Psoas muscle (tissue), 8 donors: Measurements from ENCODE around the gene BNC2. TPM values are rescaled to one million over a fixed set of nuclear protein-coding genes. Genes with fewer than 3 reads are reported as not detected.

Experiments used
- ATAC-seq, 4 donors: fragments of 200-7000 bp; cut with Tn5 transposase; one replicate each; pipeline ENCODE4 v1.9.1; 2020; ENCODE audit warnings: moderate library complexity in 3 of 4, mild to moderate bottlenecking in 2 of 4
- DNase-seq, 2 donors: peaks; one replicate each; pipeline ENCODE4 v3.0.0-alpha.2; 2020
- H3K27ac ChIP-seq: fragments of 200-600 bp; one replicate; pipeline ENCODE4 v1.8.0; 2022
- H3K27me3 ChIP-seq, 3 donors: fragments of 200-600 bp in 1 of 3; one replicate each; pipeline versions ENCODE4 v1.6.1 to v1.8.0; 2013 to 2022; ENCODE audit warnings: low read length in 2 of 3, mild to moderate bottlenecking in 2 of 3, moderate library complexity in 1 of 3; ENCODE audit not compliant: insufficient read depth in 3 of 3
- H3K36me3 ChIP-seq, 2 donors: fragments of 200-600 bp in 1 of 2; one replicate each; pipeline versions ENCODE4 v1.6.1 to v1.8.0; 2013 to 2022; ENCODE audit warnings: low read depth in 1 of 2, mild to moderate bottlenecking in 1 of 2, moderate library complexity in 1 of 2; ENCODE audit not compliant: insufficient read depth in 1 of 2
- H3K4me1 ChIP-seq: fragments of 200-600 bp; one replicate; pipeline ENCODE4 v1.8.0; 2022
- H3K4me3 ChIP-seq: fragments of 200-600 bp; one replicate; pipeline ENCODE4 v1.8.0; 2022; ENCODE audit warnings: mild to moderate bottlenecking
- H3K9me3 ChIP-seq: fragments of 200-600 bp; one replicate; pipeline ENCODE4 v1.8.0; 2022
- WGBS, 3 donors: extraction: QIAGEN DNeasy Blood & Tissue Kit; methylation state at CpG; one replicate each; pipeline versions ENCODE4 v1.1.6 to v1.1.7; 2013; 5-methylcytosine and 5-hydroxymethylcytosine counted together
- intact Hi-C, 2 donors: fragments of 100-400 bp; cut with DNase I; formaldehyde crosslinking; loops; one replicate each; pipeline versions ENCODE4 v1.11.0 to v1.14.2; 2022
- polyA plus RNA-seq, 3 donors: library from polyadenylated mRNA; stranded (reverse); fragments of 200-250 nt; gene quantifications; one replicate each; pipeline ENCODE4 v1.2.3, GENCODE V29; 2013
- total RNA-seq, 4 donors: library from RNA; stranded (reverse); fragmentation: NEBNext Ultra II Directional in 2 of 4; extraction: Animal tissue kit (Norgen Biotek cat#: 25700) in 2 of 4; gene quantifications; one replicate each; pipeline versions ENCODE4 v1.2.1 to v1.2.4, GENCODE V29; 2021 to 2023
- TF ChIP-seq, protein P1 (sequence below): fragments of 200-600 bp; IDR thresholded peaks from one replicate; pipeline ENCODE4 v1.8.0; 2022; ENCODE audit warnings: antibody characterized with exemption
- donor health status: healthy with polysubstance abuse.
- donor health status: DM: no; HTN: no; CAD: no; lungs with moderate emphysema.
- donor health status: Bipolar disorder and iron deficiency.
- donor health status: healthy.
- donor health status: DM: yes; HTN: yes; CAD: no.
- donor health status: DM: no; HTN: no; CAD: no.
- donor health status: DM: no; HTN: no; CAD: no.
- donor health status: DM: yes; HTN: yes; CAD: no.

BNC2 gene
- total and polyA plus RNA-seq, 7 donors, result 1.3 to 168 (median 44.1) TPM

DNA sequence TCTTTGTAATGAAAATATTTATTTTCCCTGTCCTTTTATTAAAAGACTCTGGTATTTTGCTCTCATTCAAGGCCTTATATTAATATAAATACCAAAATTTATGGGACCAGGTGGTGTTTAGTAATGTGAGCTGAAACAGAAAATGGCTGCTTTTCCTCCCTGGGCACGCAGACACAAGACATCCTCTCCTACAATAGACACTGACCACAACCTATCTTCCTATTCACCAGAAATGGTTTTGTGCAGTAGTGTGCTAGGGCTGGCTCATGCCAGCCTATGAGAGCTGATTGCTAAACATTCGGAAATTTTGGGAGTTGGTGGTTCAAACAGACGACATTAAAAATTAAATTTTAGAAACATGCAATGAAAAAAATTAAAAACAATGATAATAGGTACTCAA, 338.2 kb downstream of the BNC2 start:
- peaks cover 10% of the 10 kb centered on the region for H3K4me1 ChIP-seq
- no peaks in the 10 kb centered on the region for H3K9me3 ChIP-seq
- H3K27me3 ChIP-seq, result no peaks in the 10 kb centered on the region
- 77 to 86% (median 84%) methylated on average over 3 of the region's 3 CpGs for WGBS, 3 donors
- intact Hi-C loops, result loop anchor here in 1 of 2 donors (5.0 kb wide), 1 partner anchor 195 kb away; no protein-coding TSS in a partner anchor
- TF ChIP-seq, protein P1, sequence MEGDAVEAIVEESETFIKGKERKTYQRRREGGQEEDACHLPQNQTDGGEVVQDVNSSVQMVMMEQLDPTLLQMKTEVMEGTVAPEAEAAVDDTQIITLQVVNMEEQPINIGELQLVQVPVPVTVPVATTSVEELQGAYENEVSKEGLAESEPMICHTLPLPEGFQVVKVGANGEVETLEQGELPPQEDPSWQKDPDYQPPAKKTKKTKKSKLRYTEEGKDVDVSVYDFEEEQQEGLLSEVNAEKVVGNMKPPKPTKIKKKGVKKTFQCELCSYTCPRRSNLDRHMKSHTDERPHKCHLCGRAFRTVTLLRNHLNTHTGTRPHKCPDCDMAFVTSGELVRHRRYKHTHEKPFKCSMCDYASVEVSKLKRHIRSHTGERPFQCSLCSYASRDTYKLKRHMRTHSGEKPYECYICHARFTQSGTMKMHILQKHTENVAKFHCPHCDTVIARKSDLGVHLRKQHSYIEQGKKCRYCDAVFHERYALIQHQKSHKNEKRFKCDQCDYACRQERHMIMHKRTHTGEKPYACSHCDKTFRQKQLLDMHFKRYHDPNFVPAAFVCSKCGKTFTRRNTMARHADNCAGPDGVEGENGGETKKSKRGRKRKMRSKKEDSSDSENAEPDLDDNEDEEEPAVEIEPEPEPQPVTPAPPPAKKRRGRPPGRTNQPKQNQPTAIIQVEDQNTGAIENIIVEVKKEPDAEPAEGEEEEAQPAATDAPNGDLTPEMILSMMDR, result no peak
- ATAC-seq (peak in 1 of 4 donors; percentile 45), DNase-seq (no peak)
- H3K27ac ChIP-seq, result peak overlapping the region; percentile 70
- H3K4me3 ChIP-seq, result no peak overlapping the region
- H3K36me3 ChIP-seq, result no peaks in the 10 kb centered on the region

DNA sequence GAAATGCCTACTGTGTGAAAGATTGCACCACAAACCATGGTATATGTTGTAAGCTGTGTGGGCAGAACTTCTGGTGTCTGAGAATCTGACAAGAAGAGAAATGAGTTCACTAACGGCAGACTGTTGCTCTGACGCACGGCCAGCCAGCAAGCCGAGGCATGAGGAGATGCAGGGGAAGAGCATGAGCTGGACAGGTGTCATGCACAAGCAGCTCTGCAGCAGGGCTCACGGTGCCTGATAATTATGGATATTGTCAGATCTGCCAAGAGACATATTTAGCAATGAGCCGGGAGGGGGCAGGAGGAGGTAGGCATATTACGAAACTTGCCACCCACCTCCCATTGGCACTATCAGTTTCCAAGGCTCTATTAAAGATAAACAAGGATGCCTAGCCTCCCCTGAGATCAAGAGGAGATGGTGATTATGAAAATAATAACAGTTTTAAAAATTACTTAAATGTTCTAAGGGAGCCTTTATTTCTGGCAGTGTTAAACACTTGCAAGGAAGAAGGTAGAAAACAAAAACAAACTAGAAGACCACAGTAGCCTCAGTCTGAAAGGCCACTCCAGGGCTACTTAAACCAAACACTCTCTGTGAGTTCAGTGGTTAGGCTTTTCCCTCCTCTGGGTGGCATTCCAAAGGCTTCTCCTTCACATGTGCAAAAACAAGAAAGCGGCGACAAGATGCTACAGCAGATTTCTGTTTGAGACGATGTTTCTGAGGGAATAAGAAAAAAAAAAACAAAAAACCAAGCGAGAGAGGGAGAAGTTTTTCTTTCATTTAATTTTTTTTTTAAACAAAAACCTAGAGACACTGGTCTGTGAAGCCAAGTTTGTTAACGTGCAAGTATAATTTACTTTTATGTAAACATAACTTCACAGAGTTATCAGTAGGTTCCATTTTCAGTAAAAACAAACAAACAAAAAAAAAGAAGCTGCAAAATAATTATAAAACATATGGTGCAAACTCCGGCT, 339.5 kb downstream of the BNC2 start:
- intact Hi-C loops, result loop anchor here in 1 of 2 donors (5.0 kb wide), 1 partner anchor 194 kb away; no protein-coding TSS in a partner anchor
- DNase-seq, result peak; percentile 43 to 85
- Histone ChIP-seq H3K4me3 (peak overlapping the region; percentile 9), H3K4me1 (peaks cover 10% of the 10 kb centered on the region), H3K27ac (peak overlapping the region; percentile 70), H3K27me3 (no peaks in the 10 kb centered on the region), H3K36me3 (no peaks in the 10 kb centered on the region), H3K9me3 (no peaks in the 10 kb centered on the region)
- peak; percentile 96 to 98 (median 96) for ATAC-seq
- whole genome bisulfite sequencing, 3 donors, result 44 to 56% (median 51%) methylated on average over 13 of the region's 13 CpGs
- TF ChIP-seq, protein P1, result no peak

DNA sequence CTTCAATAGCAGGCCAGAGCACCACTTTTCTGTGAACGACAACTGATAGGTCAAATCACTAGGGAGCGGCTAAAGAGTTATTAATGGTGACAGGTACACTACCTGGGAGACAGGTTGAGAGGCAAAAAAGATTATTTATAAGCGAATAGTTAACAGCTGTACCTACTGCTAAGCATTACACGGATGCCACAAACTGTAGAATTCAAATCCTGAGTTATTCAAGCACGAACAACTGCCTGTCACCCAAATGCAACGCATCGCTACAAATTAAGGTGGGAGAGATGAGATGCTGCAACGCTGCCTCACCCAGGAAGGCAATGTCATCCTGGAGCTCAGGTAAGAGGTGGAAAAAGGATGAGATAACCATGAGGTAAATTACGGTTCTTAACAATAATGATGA, 342.9 kb downstream of the BNC2 start:
- 87 to 92% (median 91%) methylated on average over 9 of the region's 9 CpGs for WGBS, 3 donors
- TF ChIP-seq, protein P1, result no peak
- Histone ChIP-seq H3K4me3 (no peak overlapping the region), H3K9me3 (no peaks in the 10 kb centered on the region), H3K4me1 (peaks cover 4% of the 10 kb centered on the region), H3K36me3 (no peaks in the 10 kb centered on the region), H3K27me3 (no peaks in the 10 kb centered on the region), H3K27ac (no peak overlapping the region)
- DNase-seq (no peak), ATAC-seq (no peak)
- intact Hi-C loops, result no loop called here

DNA sequence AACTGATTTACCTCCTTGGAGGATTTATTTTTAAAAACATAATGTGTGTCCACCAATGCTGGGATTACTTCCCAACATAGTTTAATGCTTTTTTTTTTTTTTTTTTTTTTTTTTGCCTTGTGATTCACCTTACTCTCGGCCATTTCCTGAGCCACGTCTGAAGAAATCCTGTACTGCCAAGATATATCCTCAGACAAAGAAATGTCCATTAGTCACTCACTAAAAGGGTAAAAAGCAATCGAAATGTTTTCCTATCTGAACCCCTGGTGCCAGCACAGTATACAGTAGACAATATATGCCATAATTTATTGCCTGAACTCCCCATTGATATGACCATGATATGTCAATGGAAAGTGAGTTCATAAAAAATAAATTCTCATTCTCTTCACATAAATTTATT, 344.1 kb downstream of the BNC2 start:
- Histone ChIP-seq H3K4me1 (peaks cover 3% of the 10 kb centered on the region), H3K27me3 (no peaks in the 10 kb centered on the region), H3K36me3 (no peaks in the 10 kb centered on the region), H3K9me3 (no peaks in the 10 kb centered on the region), H3K4me3 (no peak overlapping the region), H3K27ac (no peak overlapping the region)
- DNase-seq (no peak), ATAC-seq (no peak)
- intact Hi-C loops, result no loop called here
- TF ChIP-seq, protein P1, result no peak
- WGBS, 3 donors, result 70 to 86% (median 78%) methylated on average over 3 of the region's 3 CpGs
